ENCODE measurements around the gene CMSS1. TPM values are rescaled to one million over a fixed set of nuclear protein-coding genes. Genes with fewer than 3 reads are reported as not detected.

Gene CMSS1
- total and polyA plus RNA-seq, 12 donors = 16.2 to 75.6 (median 33.0) TPM

GRCh38 chr3:100185847-100186246 is 368.2 kb downstream of the CMSS1 start:
- H3K27me3 ChIP-seq = no peaks in the 10 kb centered on the region
- intact Hi-C loops (cut with DNase I) = no loop called here
- DNase-seq = no peak
- H3K27ac ChIP-seq = peak overlapping the region in 1 of 5 donors; percentile 54
- H3K4me1 ChIP-seq (replicated peaks in 1 of 2) = peaks cover 8 to 11% of the 10 kb centered on the region in 2 donors
- H3K9me3 ChIP-seq (replicated peaks in 1 of 3) = no peaks in the 10 kb centered on the region
- H3K4me3 ChIP-seq = no peak overlapping the region
- TF ChIP-seq POLR2A (IDR thresholded peaks at IDR 0.05) (no peak), CTCF (IDR thresholded peaks at IDR 0.05) (no peak)
- 74 to 85% (median 81%) methylated on average over 5 of the region's 5 CpGs for WGBS, 4 donors
- no peaks in the 10 kb centered on the region for H3K36me3 ChIP-seq (replicated peaks in 1 of 2)

- no peaks in the 10 kb centered on the region for H3K36me3 ChIP-seq (replicated peaks in 1 of 2)
- TF ChIP-seq CTCF (IDR thresholded peaks at IDR 0.05) = no peak
- no peak for TF ChIP-seq POLR2A (IDR thresholded peaks at IDR 0.05)
- H3K9me3 ChIP-seq (replicated peaks in 1 of 3) = no peaks in the 10 kb centered on the region
- no peak for DNase-seq
- H3K27me3 ChIP-seq = no peaks in the 10 kb centered on the region
- intact Hi-C loops (cut with DNase I) = no loop called here
- 81 to 92% (median 85%) methylated on average over 4 of the region's 4 CpGs for WGBS, 4 donors
- H3K4me1 ChIP-seq (replicated peaks in 1 of 2) = peaks cover 8 to 11% of the 10 kb centered on the region in 2 donors
- H3K27ac ChIP-seq = no peak overlapping the region
- H3K4me3 ChIP-seq = no peak overlapping the region
These were observed 371.8 kb downstream of the CMSS1 start for GRCh38 chr3:100189444-100189964.

- Histone ChIP-seq H3K27me3 (no peaks in the 10 kb centered on the region), H3K36me3 (replicated peaks in 1 of 2) (no peaks in the 10 kb centered on the region), H3K27ac (no peak overlapping the region), H3K9me3 (replicated peaks in 1 of 3) (no peaks in the 10 kb centered on the region), H3K4me3 (no peak overlapping the region), H3K4me1 (replicated peaks in 1 of 2) (no peaks in the 10 kb centered on the region)
- DNase-seq = no peak
- intact Hi-C loops (cut with DNase I) = no loop called here
- WGBS, 4 donors = 91 to 95% (median 93%) methylated on average over 5 of the region's 5 CpGs
- TF ChIP-seq CTCF (IDR thresholded peaks at IDR 0.05) = no peak
- TF ChIP-seq POLR2A (IDR thresholded peaks at IDR 0.05) = no peak
These were observed 377.7 kb downstream of the CMSS1 start for GRCh38 chr3:100195375-100195774.

GRCh38 chr3:100197876-100198275 is 380.2 kb downstream of the CMSS1 start:
- Histone ChIP-seq H3K9me3 (replicated peaks in 1 of 3) (no peaks in the 10 kb centered on the region), H3K27ac (no peak overlapping the region), H3K36me3 (replicated peaks in 1 of 2) (no peaks in the 10 kb centered on the region), H3K4me3 (no peak overlapping the region), H3K27me3 (no peaks in the 10 kb centered on the region), H3K4me1 (replicated peaks in 1 of 2) (no peaks in the 10 kb centered on the region)
- WGBS, 4 donors = 89 to 95% (median 93%) methylated on average over 4 to 8 of the region's 8 CpGs
- TF ChIP-seq CTCF (IDR thresholded peaks at IDR 0.05) = no peak
- no peak for TF ChIP-seq POLR2A (IDR thresholded peaks at IDR 0.05)
- DNase-seq = no peak
- intact Hi-C loops (cut with DNase I) = no loop called here

Data from adrenal gland (tissue), 12 donors.